HEK293T (cell line): ENCODE measurements around the gene ANO10.

Experiments used
- ARNT ChIP-seq: fragments of 450-650 bp; IDR thresholded peaks from 2 replicates; pipeline ENCODE4 v1.6.1; 2017; ENCODE audit warnings: mild to moderate bottlenecking
- ELF4 ChIP-seq: fragments of 450-650 bp; IDR thresholded peaks from 2 replicates; pipeline ENCODE4 v1.6.1; 2017; ENCODE audit warnings: antibody characterized with exemption
- FOXA1 ChIP-seq: fragments of 450-650 bp; IDR thresholded peaks from 2 replicates; pipeline ENCODE4 v1.6.1; 2016; ENCODE audit warnings: mild to moderate bottlenecking
- FOXK2 ChIP-seq: fragments of 450-650 bp; IDR thresholded peaks from 2 replicates; pipeline ENCODE4 v1.6.1; 2016; ENCODE audit warnings: mild to moderate bottlenecking
- FOXM1 ChIP-seq: fragments of 450-650 bp; IDR thresholded peaks from 2 replicates; pipeline ENCODE4 v1.6.1; 2017; ENCODE audit warnings: mild to moderate bottlenecking, borderline replicate concordance
- HDGF ChIP-seq: fragments of 450-650 bp; IDR thresholded peaks from 2 replicates; pipeline ENCODE4 v1.6.1; 2017; ENCODE audit warnings: antibody characterized with exemption, borderline replicate concordance
- NFRKB ChIP-seq: fragments of 450-650 bp; IDR thresholded peaks from 2 replicates; pipeline ENCODE4 v1.6.1; 2016; ENCODE audit warnings: mild to moderate bottlenecking, moderate library complexity
- SUZ12 ChIP-seq: fragments of 450-650 bp; IDR thresholded peaks from 2 replicates; pipeline ENCODE4 v1.6.1; 2016; ENCODE audit warnings: mild to moderate bottlenecking
- TF ChIP-seq, protein P1 (sequence below): fragments of 450-650 bp; IDR thresholded peaks from 2 replicates; pipeline ENCODE4 v1.6.1; 2016

DNA sequence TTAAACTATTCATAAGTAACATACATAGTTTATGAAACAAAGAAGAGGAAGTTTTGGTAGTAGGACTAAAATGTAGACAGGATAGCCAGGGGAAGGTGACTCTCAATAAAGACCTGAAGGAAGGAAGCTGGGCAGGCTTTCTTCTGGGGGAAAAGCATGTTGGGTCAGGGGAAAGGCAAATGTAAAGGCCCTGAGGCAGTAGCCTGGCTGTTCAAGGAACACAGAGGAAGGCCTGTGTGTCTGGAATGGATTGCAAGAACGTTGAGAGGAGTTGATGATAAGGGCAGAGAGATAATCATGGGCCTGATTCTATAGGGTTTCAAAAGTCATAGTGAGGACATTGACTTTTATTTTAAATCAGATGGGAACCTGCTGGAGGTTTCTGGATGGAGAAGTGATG lies 167.8 kb downstream of the ANO10 start:
- no peak for TF ChIP-seq FOXK2
- no peak for TF ChIP-seq ELF4
- TF ChIP-seq SUZ12, result no peak
- TF ChIP-seq, protein P1, sequence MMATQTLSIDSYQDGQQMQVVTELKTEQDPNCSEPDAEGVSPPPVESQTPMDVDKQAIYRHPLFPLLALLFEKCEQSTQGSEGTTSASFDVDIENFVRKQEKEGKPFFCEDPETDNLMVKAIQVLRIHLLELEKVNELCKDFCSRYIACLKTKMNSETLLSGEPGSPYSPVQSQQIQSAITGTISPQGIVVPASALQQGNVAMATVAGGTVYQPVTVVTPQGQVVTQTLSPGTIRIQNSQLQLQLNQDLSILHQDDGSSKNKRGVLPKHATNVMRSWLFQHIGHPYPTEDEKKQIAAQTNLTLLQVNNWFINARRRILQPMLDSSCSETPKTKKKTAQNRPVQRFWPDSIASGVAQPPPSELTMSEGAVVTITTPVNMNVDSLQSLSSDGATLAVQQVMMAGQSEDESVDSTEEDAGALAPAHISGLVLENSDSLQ, result no peak
- TF ChIP-seq HDGF, result no peak
- TF ChIP-seq FOXM1, result no peak
- TF ChIP-seq FOXA1, result no peak
- TF ChIP-seq NFRKB, result no peak
- TF ChIP-seq ARNT, result no peak
